VCaP (cell line): ENCODE measurements around the gene AFF1.

Experiments used
- H3K27ac ChIP-seq: fragments of 450-650 bp; 2 replicates; pipeline ENCODE4 v1.5.1; 2017
- CTCF ChIP-seq: fragments of 450-650 bp; conservative IDR thresholded peaks from 2 replicates; pipeline ENCODE4 v1.5.1; 2017; ENCODE audit warnings: mild to moderate bottlenecking, moderate library complexity

Gene AFF1

DNA sequence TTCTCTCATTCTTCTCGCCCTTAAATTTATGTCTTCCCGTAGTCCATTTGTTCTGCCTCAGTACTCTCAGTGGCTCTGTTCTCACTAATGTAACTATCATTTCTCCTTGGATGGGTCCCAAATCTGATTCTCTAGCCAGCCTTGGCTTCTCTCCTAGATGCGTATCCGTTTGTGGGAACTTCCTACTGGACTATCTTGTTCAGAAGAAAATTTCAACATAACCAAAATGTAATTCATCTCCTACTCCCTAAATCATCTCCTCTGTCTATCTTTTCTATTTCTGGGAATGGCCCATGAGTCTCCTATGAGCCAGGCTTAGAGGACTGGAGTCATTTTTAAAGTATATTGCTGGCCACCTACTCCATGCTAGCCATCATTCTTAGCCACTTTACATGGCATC lies 38.2 kb upstream of the AFF1 start:
- H3K27ac ChIP-seq = peak overlapping the region; percentile 33
- TF ChIP-seq CTCF = no peak

GRCh38 chr4:86898562-86898961 lies 36.2 kb upstream of the AFF1 start:
- no peak overlapping the region for H3K27ac ChIP-seq
- peak; percentile 70 for TF ChIP-seq CTCF

DNA sequence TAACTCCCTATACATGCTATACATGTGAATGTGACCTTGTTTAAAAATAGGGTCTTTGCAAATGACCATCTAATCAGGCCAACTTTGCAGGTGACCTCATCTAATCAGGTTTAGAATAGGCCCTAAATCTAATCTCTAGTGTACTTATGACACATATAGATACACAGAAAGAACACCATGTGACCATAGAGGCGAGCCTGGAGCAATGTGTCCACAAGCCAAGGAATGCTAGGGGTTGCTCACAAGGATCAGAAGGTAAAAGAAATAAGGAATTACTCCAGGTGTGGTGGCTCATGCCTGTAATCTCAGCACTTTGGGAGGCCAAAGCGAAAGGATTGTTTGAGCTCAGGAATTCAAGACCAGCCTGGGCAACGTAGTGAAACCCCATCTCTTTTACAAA lies 32.9 kb upstream of the AFF1 start:
- H3K27ac ChIP-seq = no peak overlapping the region
- TF ChIP-seq CTCF = no peak

- H3K27ac ChIP-seq = no peak overlapping the region
Measured at GRCh38 chr4:86908251-86908657, 26.6 kb upstream of the AFF1 start.

GRCh38 chr4:86909546-86910295 lies 25.1 kb upstream of the AFF1 start:
- no peak for TF ChIP-seq CTCF

More at GRCh38 chr4:86908251-86908657, 26.6 kb upstream of the AFF1 start:
- TF ChIP-seq CTCF = no peak

GRCh38 chr4:86910369-86910768 lies 24.4 kb upstream of the AFF1 start:
- no peak overlapping the region for H3K27ac ChIP-seq
- TF ChIP-seq CTCF = peak; percentile 40

More at GRCh38 chr4:86909546-86910295, 25.1 kb upstream of the AFF1 start:
- no peak overlapping the region for H3K27ac ChIP-seq

GRCh38 chr4:86910820-86911684 lies 23.8 kb upstream of the AFF1 start:
- TF ChIP-seq CTCF = no peak
- H3K27ac ChIP-seq = no peak overlapping the region
